HG03565 (cell line): ENCODE measurements around the gene DRC3.
"Not testable (repeated sequence)": the region's sequence is repeated elsewhere in the genome, so short reads cannot be mapped to it uniquely, and the experiment has no call there.

Experiments
- ATAC-seq: cut with Tn5 transposase; IDR thresholded peaks from one replicate; pipeline ENCODE4 v1.9.1; 2021; ENCODE audit warnings: mild to moderate bottlenecking, moderate library complexity; ENCODE audit not compliant: unreplicated experiment

Gene DRC3

GRCh38 chr17:17989618-17990017, 17.0 kb downstream of the DRC3 start:
- no peak for ATAC-seq

GRCh38 chr17:17990282-17990681, 17.6 kb downstream of the DRC3 start:
- ATAC-seq: no peak

GRCh38 chr17:17993366-17993765, 20.7 kb downstream of the DRC3 start:
- ATAC-seq: no peak

GRCh38 chr17:17993852-17994251, 21.2 kb downstream of the DRC3 start:
- ATAC-seq: no peak

- ATAC-seq: no peak
Measured at GRCh38 chr17:17994271-17995069, 21.8 kb downstream of the DRC3 start.

- ATAC-seq: not testable (repeated sequence)
Measured at GRCh38 chr17:17995887-17996286, 23.2 kb downstream of the DRC3 start.

GRCh38 chr17:17998934-17999333, 26.3 kb downstream of the DRC3 start:
- ATAC-seq: no peak

- no peak for ATAC-seq
Measured at GRCh38 chr17:17999364-18000029, 26.8 kb downstream of the DRC3 start.

GRCh38 chr17:18000030-18000408, 27.4 kb downstream of the DRC3 start:
- no peak for ATAC-seq

GRCh38 chr17:18002171-18002570, 29.5 kb downstream of the DRC3 start:
- ATAC-seq: no peak

- no peak for ATAC-seq
Measured at GRCh38 chr17:18004345-18004744, 31.7 kb downstream of the DRC3 start.

- ATAC-seq: no peak
Measured at GRCh38 chr17:18004884-18005305, 32.2 kb downstream of the DRC3 start.

- ATAC-seq: no peak
Measured at GRCh38 chr17:18005496-18005895, 32.8 kb downstream of the DRC3 start.

GRCh38 chr17:18006495-18007239, 34.0 kb downstream of the DRC3 start:
- no peak for ATAC-seq

GRCh38 chr17:18008496-18009268, 36.0 kb downstream of the DRC3 start:
- ATAC-seq: no peak

GRCh38 chr17:18009609-18010420, 37.2 kb downstream of the DRC3 start:
- ATAC-seq: no peak

- ATAC-seq: no peak
Measured at GRCh38 chr17:18011286-18011685, 38.6 kb downstream of the DRC3 start.

GRCh38 chr17:18014006-18014405, 41.3 kb downstream of the DRC3 start:
- ATAC-seq: no peak

- no peak for ATAC-seq
Measured at GRCh38 chr17:18015593-18015992, 42.9 kb downstream of the DRC3 start.

- ATAC-seq: no peak
Measured at GRCh38 chr17:18016426-18016825, 43.8 kb downstream of the DRC3 start.
